ENCODE results near the gene OLFM1. TPM values are rescaled to one million over a fixed set of nuclear protein-coding genes. Genes with fewer than 3 reads are reported as not detected.
A peak's percentile ranks its signal among the peaks of the same experiment; 100 is the strongest.

The OLFM1 gene
- total and polyA plus RNA-seq, 9 of the 15 experiments (the other 6 are each of a cell fraction or from before 2014, with no cell fraction given): not detected

DNA sequence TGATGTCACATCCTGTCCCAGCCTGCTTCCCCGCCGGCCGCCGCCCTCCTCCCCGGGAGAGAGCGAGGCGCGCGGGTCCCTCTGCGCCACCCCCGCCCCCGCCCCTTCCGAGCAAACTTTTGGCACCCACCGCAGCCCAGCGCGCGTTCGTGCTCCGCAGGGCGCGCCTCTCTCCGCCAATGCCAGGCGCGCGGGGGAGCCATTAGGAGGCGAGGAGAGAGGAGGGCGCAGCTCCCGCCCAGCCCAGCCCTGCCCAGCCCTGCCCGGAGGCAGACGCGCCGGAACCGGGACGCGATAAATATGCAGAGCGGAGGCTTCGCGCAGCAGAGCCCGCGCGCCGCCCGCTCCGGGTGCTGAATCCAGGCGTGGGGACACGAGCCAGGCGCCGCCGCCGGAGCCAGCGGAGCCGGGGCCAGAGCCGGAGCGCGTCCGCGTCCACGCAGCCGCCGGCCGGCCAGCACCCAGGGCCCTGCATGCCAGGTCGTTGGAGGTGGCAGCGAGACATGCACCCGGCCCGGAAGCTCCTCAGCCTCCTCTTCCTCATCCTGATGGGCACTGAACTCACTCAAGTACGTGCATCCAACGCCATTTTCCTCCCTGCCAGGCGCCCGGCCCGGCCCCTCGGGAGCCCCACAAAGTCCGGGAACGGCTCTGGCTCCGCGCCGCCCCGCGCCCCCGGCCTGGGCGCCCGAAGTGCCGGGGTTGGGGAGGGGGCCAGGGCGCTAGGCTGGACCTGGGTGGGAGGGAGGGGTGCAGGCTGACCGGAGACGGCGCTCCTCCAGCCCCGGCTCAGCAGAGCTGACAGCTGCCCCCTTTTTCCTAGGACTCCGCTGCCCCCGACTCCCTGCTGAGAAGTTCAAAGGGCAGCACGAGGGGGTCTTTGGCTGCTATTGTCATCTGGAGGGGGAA, 12.0 kb upstream of the OLFM1 start:
- Histone ChIP-seq H3K36me3 (ENCODE audit: control insufficient read depth, insufficient read depth, low read length) (no peaks in the 10 kb centered on the region), H3K4me1 (replicated peaks in 1 of 2; ENCODE audit: control insufficient read depth in 2 of 2, insufficient read depth in 2 of 2, low read length in 2 of 2) (no peaks in the 10 kb centered on the region), H2AFZ (ENCODE audit: low read depth, low read length) (no peak overlapping the region), H3K9me1 (ENCODE audit: control insufficient read depth, insufficient read depth, low read length) (no peaks in the 10 kb centered on the region), H3K4me3 (no peak overlapping the region), H3K27me3 (ENCODE audit: control insufficient read depth in 2 of 2, insufficient read depth in 2 of 2, low read length in 2 of 2) (peaks cover 2 to 38% of the 10 kb centered on the region in 2 experiments; a peak in 3 of 5 replicates), H3K27ac (ENCODE audit: extremely low read depth, low read depth, low read length) (no peak overlapping the region), H3K9me3 (replicated peaks; ENCODE audit: control insufficient read depth, insufficient read depth, low read depth, low read length) (no peaks in the 10 kb centered on the region), H4K20me1 (replicated peaks; ENCODE audit: control insufficient read depth, insufficient read depth, low read length) (peaks cover 24% of the 10 kb centered on the region; the same call in 1 of the 2 replicates), H3K4me2 (ENCODE audit: insufficient read depth, low read length) (no peak overlapping the region), H3K9ac (ENCODE audit: insufficient read depth in 1 of 2, low read depth in 2 of 2, low read length in 2 of 2) (no peak overlapping the region), H3K79me2 (ENCODE audit: control insufficient read depth, insufficient read depth, low read length) (no peaks in the 10 kb centered on the region)
- POLR2A ChIA-PET: interaction anchor here (0.6 kb wide), 1 partner anchor 68 kb away, joined by 3 read pairs; no protein-coding TSS in a partner anchor
- ATAC-seq (no peak), FAIRE-seq (no peak), DNase-seq (ENCODE audit: extremely low read depth in 1 of 4, low spot score in 3 of 4) (no peak)
- CTCF ChIA-PET (ENCODE audit: low intra/inter-chr PET ratio): no interaction called here
- intact Hi-C loops (cut with micrococcal nuclease): no loop called here
- no peak for TF ChIP-seq PML (IDR thresholded peaks at IDR 0.05; ENCODE audit: low read length)
- no peak for TF ChIP-seq BACH1 (tag; IDR thresholded peaks at IDR 0.05)
- TF ChIP-seq, protein P1, sequence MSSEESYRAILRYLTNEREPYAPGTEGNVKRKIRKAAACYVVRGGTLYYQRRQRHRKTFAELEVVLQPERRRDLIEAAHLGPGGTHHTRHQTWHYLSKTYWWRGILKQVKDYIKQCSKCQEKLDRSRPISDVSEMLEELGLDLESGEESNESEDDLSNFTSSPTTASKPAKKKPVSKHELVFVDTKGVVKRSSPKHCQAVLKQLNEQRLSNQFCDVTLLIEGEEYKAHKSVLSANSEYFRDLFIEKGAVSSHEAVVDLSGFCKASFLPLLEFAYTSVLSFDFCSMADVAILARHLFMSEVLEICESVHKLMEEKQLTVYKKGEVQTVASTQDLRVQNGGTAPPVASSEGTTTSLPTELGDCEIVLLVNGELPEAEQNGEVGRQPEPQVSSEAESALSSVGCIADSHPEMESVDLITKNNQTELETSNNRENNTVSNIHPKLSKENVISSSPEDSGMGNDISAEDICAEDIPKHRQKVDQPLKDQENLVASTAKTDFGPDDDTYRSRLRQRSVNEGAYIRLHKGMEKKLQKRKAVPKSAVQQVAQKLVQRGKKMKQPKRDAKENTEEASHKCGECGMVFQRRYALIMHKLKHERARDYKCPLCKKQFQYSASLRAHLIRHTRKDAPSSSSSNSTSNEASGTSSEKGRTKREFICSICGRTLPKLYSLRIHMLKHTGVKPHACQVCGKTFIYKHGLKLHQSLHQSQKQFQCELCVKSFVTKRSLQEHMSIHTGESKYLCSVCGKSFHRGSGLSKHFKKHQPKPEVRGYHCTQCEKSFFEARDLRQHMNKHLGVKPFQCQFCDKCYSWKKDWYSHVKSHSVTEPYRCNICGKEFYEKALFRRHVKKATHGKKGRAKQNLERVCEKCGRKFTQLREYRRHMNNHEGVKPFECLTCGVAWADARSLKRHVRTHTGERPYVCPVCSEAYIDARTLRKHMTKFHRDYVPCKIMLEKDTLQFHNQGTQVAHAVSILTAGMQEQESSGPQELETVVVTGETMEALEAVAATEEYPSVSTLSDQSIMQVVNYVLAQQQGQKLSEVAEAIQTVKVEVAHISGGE (CRISPR knock-in tag; IDR thresholded peaks at IDR 0.05): peak in 1 of 3 experiments; percentile 77; a peak in 1 of 6 replicates
- TF ChIP-seq MAFG (tag; conservative IDR thresholded peaks at IDR 0.05): no peak
- no peak for TF ChIP-seq CREB1 (IDR thresholded peaks at IDR 0.05)
- TF ChIP-seq CREB1 (CRISPR knock-in tag; IDR thresholded peaks at IDR 0.05): no peak
- 5% methylated on average over 15 of the region's 90 CpGs for WGBS (ENCODE audit: insufficient coverage, low coverage, missing lambda C conversion rate)
- in situ Hi-C loops (cut with MboI): no loop called here
- no TSS peak for BruUV-seq (replicated peaks)

Data from K562 (cell line).